ENCODE data around the gene C2CD3.

The C2CD3 gene

DNA sequence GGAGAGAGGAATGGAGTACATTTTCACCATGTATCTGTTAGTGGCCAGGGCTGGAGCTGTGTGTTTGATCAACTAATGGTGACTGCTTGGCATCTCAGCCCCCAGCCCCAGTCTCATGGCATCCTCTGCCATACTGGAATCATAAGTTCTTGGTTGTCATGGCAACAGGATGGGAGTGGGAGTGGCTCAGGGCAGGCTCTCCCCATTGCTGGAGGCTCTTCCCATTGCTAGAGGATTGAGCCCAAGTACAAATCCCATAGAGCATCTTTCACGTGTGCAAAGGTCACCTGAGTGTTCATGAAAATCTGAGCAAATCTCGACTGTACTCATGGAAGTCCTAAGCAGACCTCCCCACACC is 205.1 kb downstream of the C2CD3 start:
- H3K4me3 ChIP-seq (ENCODE audit: low read depth, low read length), result no peak overlapping the region

GRCh38 chr11:73965076-73965763 is 205.6 kb downstream of the C2CD3 start:
- no peak overlapping the region for H3K4me3 ChIP-seq (ENCODE audit: low read depth, low read length)

GRCh38 chr11:73963861-73964260 is 206.9 kb downstream of the C2CD3 start:
- no peak overlapping the region for H3K4me3 ChIP-seq (ENCODE audit: low read depth, low read length)

Data from iPS-11a (cell line).